SU-DHL-6 (cell line): Measurements from ENCODE around the gene SALL3.

Source experiments
- EZH2phosphoT487 ChIP-seq: fragments of 200-600 bp; sonication (generic), shearing (Covaris generic); conservative IDR thresholded peaks from 2 replicates; pipeline ENCODE4 v1.6.1; 2018; ENCODE audit warnings: mild to moderate bottlenecking, antibody characterized with exemption, low read length, moderate library complexity, mixed read lengths
- TF ChIP-seq, protein P1 (sequence below): fragments of 200-600 bp; sonication (generic); IDR thresholded peaks from one replicate; pipeline ENCODE4 v1.5.1; 2017; ENCODE audit warnings: antibody characterized with exemption, mild to moderate bottlenecking, low read length, moderate library complexity; ENCODE audit not compliant: insufficient read depth, poor library complexity, severe bottlenecking

- TF ChIP-seq, protein P1, sequence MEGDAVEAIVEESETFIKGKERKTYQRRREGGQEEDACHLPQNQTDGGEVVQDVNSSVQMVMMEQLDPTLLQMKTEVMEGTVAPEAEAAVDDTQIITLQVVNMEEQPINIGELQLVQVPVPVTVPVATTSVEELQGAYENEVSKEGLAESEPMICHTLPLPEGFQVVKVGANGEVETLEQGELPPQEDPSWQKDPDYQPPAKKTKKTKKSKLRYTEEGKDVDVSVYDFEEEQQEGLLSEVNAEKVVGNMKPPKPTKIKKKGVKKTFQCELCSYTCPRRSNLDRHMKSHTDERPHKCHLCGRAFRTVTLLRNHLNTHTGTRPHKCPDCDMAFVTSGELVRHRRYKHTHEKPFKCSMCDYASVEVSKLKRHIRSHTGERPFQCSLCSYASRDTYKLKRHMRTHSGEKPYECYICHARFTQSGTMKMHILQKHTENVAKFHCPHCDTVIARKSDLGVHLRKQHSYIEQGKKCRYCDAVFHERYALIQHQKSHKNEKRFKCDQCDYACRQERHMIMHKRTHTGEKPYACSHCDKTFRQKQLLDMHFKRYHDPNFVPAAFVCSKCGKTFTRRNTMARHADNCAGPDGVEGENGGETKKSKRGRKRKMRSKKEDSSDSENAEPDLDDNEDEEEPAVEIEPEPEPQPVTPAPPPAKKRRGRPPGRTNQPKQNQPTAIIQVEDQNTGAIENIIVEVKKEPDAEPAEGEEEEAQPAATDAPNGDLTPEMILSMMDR = no peak
- no peak for TF ChIP-seq EZH2phosphoT487
Measured at GRCh38 chr18:78974115-78974761, 5.4 kb upstream of the SALL3 start.
